K562 (cell line): ENCODE results near the gene UPF2. TPM values are rescaled to one million over a fixed set of nuclear protein-coding genes. Genes with fewer than 3 reads are reported as not detected.

Experiments
- BACH1 ChIP-seq: fragments of 200-800 bp; sonication (Bioruptor generic); IDR thresholded peaks from 2 replicates; pipeline ENCODE4 v1.6.1; 2016; ENCODE audit warnings: missing genetic modification characterization, missing compliant biosample characterization
- CBFA2T2 ChIP-seq: fragments of 450-650 bp; conservative IDR thresholded peaks from 2 replicates; pipeline ENCODE4 v1.6.1; 2017; ENCODE audit warnings: mild to moderate bottlenecking
- CUX1 ChIP-seq: fragments of 200-800 bp; sonication (Bioruptor generic); IDR thresholded peaks from 2 replicates; pipeline ENCODE4 v1.6.1; 2016; ENCODE audit warnings: missing genetic modification characterization, missing compliant biosample characterization
- FOSL1 ChIP-seq: fragments of 200-800 bp; sonication (Bioruptor generic); conservative IDR thresholded peaks from 2 replicates; pipeline ENCODE4 v1.6.1; 2016; ENCODE audit warnings: missing genetic modification characterization, missing compliant biosample characterization
- HEY1 ChIP-seq: fragments of 250-450 bp; sonication (Bioruptor Pico); IDR thresholded peaks from 2 replicates; pipeline ENCODE4 v1.5.0; 2020; ENCODE audit warnings: mild to moderate bottlenecking, moderate library complexity, borderline replicate concordance
- HIVEP1 ChIP-seq: fragments of 250-450 bp; sonication (Bioruptor Pico); IDR thresholded peaks from 2 replicates; pipeline ENCODE4 v1.4.0; 2020; ENCODE audit warnings: mild to moderate bottlenecking
- JUND ChIP-seq, 2 experiments: IDR thresholded peaks; 2 replicates in 1 of 2; 3 replicates in 1 of 2; pipeline ENCODE4 v1.6.1; 2011; ENCODE audit warnings: borderline replicate concordance in 2 of 2, low read depth in 2 of 2, low read length in 2 of 2, improper control_type of control experiment in 1 of 2, missing biosample characterization in 1 of 2, missing genetic modification characterization in 1 of 2, missing genetic modification reagents in 1 of 2
- MAZ ChIP-seq, 2 experiments: fragments of 450-650 bp in 1 of 2; sonication (generic) in 1 of 2; formaldehyde crosslinking; IDR thresholded peaks in 1 of 2; conservative IDR thresholded peaks in 1 of 2; 2 replicates each; pipeline versions ENCODE4 v1.4.0 to v1.5.0; 2020; ENCODE audit warnings: mild to moderate bottlenecking in 1 of 2, missing genetic modification reagents in 1 of 2
- NFIX ChIP-seq: fragments of 250-450 bp; sonication (Bioruptor Pico); IDR thresholded peaks from 2 replicates; pipeline ENCODE4 v1.4.0; 2020; ENCODE audit warnings: low read depth, mild to moderate bottlenecking, moderate library complexity
- NR2C1 ChIP-seq, 2 experiments: fragments of 450-650 bp; IDR thresholded peaks; 2 replicates each; pipeline ENCODE4 v1.6.1; 2017; ENCODE audit warnings: mild to moderate bottlenecking in 2 of 2, antibody characterized with exemption in 1 of 2, inconsistent platforms in 1 of 2, missing compliant biosample characterization in 1 of 2, missing genetic modification characterization in 1 of 2
- POLR3A ChIP-seq: IDR thresholded peaks from 2 replicates; pipeline ENCODE4 v1.6.1; 2011; ENCODE audit warnings: borderline replicate concordance, mild to moderate bottlenecking, moderate library complexity; ENCODE audit not compliant: insufficient read length, insufficient read depth; ENCODE audit errors: extremely low read depth
- SAP30 ChIP-seq: fragments of 200-600 bp; sonication (generic); IDR thresholded peaks from 2 replicates; pipeline ENCODE4 v1.6.1; 2012; ENCODE audit warnings: borderline replicate concordance, low read depth, mild to moderate bottlenecking, moderate library complexity, low read length, control low read depth, inconsistent platforms; ENCODE audit not compliant: insufficient read depth, poor library complexity, severe bottlenecking
- SMARCA4 ChIP-seq: fragments of 450-650 bp; IDR thresholded peaks from 2 replicates; pipeline ENCODE4 v1.6.1; 2016
- SRF ChIP-seq, 2 experiments: fragments of 250-450, 450-650 bp in 1 of 2; sonication (Bioruptor Pico) in 1 of 2; sonication (generic) in 1 of 2; formaldehyde crosslinking; IDR thresholded peaks; 2 replicates each; pipeline versions ENCODE4 v1.5.0 to v1.5.1; 2020 to 2022; ENCODE audit warnings: mild to moderate bottlenecking in 1 of 2, missing genetic modification reagents in 1 of 2
- TFE3 ChIP-seq: fragments of 450-650 bp; formaldehyde crosslinking; IDR thresholded peaks from 2 replicates; pipeline ENCODE4 v1.4.0; 2020; ENCODE audit warnings: mild to moderate bottlenecking, mixed read lengths
- ZNF175 ChIP-seq: fragments of 200-800 bp; sonication (Bioruptor generic); IDR thresholded peaks from 2 replicates; pipeline ENCODE4 v1.6.1; 2016; ENCODE audit warnings: low read depth, mild to moderate bottlenecking, missing genetic modification characterization, missing compliant biosample characterization
- ZNF584 ChIP-seq: fragments of 200-800 bp; sonication (Bioruptor generic); IDR thresholded peaks from 2 replicates; pipeline ENCODE4 v1.6.1; 2016; ENCODE audit warnings: low read depth, mild to moderate bottlenecking, missing genetic modification characterization, missing compliant biosample characterization
- ZNF780A ChIP-seq: fragments of 250-450 bp; sonication (Bioruptor Pico); IDR thresholded peaks from 2 replicates; pipeline ENCODE4 v1.5.0; 2021; ENCODE audit warnings: mild to moderate bottlenecking
- polyA plus RNA-seq, 8 experiments: library from polyadenylated mRNA; depleted of rRNA in 4 of 8; stranded (reverse) in 5 of 8; unstranded in 3 of 8; fragments of >200 nt; fragmentation: Nextera tagmentation in 2 of 8; fragmentation: Illumina TruSeq in 1 of 8; extraction: Ambion mirVana in 2 of 8; extraction: Trizol in 1 of 8; gene quantifications; 2 replicates each; pipeline versions ENCODE4 v1.2.1 to v1.2.3, GENCODE V29; 2011 to 2014; ENCODE audit warnings: inconsistent platforms in 1 of 8, missing spikeins in 1 of 8
- total RNA-seq, 7 experiments: library from RNA; depleted of rRNA in 6 of 7; stranded (reverse); fragments of >200 nt in 6 of 7; fragmentation: Illumina TruSeq in 2 of 7; extraction: Trizol in 2 of 7; gene quantifications; 2 replicates each; pipeline versions ENCODE4 v1.2.1 to v1.2.3, GENCODE V29; 2011 to 2021; ENCODE audit warnings: low replicate concordance in 1 of 7

Gene UPF2
- total and polyA plus RNA-seq, 9 of the 15 experiments (the other 6 are each of a cell fraction or from before 2014, with no cell fraction given): 13.9 to 37.7 (median 23.7) TPM

- peak; percentile 57 for TF ChIP-seq TFE3 (CRISPR knock-in tag)
- peak; percentile 69 for TF ChIP-seq JUND (IDR thresholded peaks at IDR 0.05; ENCODE audit: borderline replicate concordance, low read depth, low read length)
- TF ChIP-seq JUND (tag; IDR thresholded peaks at IDR 0.05; ENCODE audit: borderline replicate concordance, low read depth, low read length): no peak; the same call in 2 of the 3 replicates
- TF ChIP-seq CUX1 (CRISPR knock-in tag): peak; percentile 91; the same call in 1 of the 2 replicates
- no peak for TF ChIP-seq POLR3A
- peak; percentile 78 for TF ChIP-seq ZNF584
- TF ChIP-seq SRF (CRISPR knock-in tag; IDR thresholded peaks at IDR 0.05): 0 out of 4 replicates have a peak, but pooled peaks of 1 of the 2 experiments have one; percentile 13
- peak; percentile 90 for TF ChIP-seq ZNF175 (CRISPR knock-in tag)
- peak; percentile 32 to 70; a peak in 1 of 4 replicates for TF ChIP-seq MAZ (CRISPR knock-in tag; conservative IDR thresholded peaks at IDR 0.05 in 1 of 2, IDR thresholded peaks at IDR 0.05 in 1 of 2)
- peak; percentile 54; the same call in 1 of the 2 replicates for TF ChIP-seq BACH1 (tag)
- TF ChIP-seq HEY1 (CRISPR knock-in tag): peak; percentile 37; the same call in 1 of the 2 replicates
- no peak for TF ChIP-seq ZNF780A
- TF ChIP-seq FOSL1 (tag): peak; percentile 50; the same call in 1 of the 2 replicates
- no peak for TF ChIP-seq NFIX (CRISPR knock-in tag)
- TF ChIP-seq NR2C1 (IDR thresholded peaks at IDR 0.05): peak; percentile 67; the same call in 1 of the 2 replicates
- peak; percentile 85 for TF ChIP-seq NR2C1 (tag; IDR thresholded peaks at IDR 0.05)
- peak; percentile 91 for TF ChIP-seq SMARCA4
- no peak for TF ChIP-seq HIVEP1 (CRISPR knock-in tag)
- TF ChIP-seq SAP30: no peak
- TF ChIP-seq CBFA2T2: peak; percentile 97
These were observed 20.8 kb upstream of the UPF2 start (continued) for GRCh38 chr10:12063483-12063818.
